Endothelial cell of umbilical vein (primary cell): ENCODE measurements around the gene TIMM17B. TPM values are rescaled to one million over a fixed set of nuclear protein-coding genes. Genes with fewer than 3 reads are reported as not detected.

ENCODE experiments used
- BruUV-seq: library from RNA; stranded (reverse); fragments of 400-500 nt; replicated peaks from 2 replicates; lab custom pipeline; 2021; lab: Mats Ljungman, UMichigan
- CTCF ChIA-PET: fragments of 300-600, 350-600 bp; sonication (Branson Sonifier 250); formaldehyde crosslinking; loops from one replicate; lab custom pipeline; 2021; ENCODE audit warnings: antibody characterized with exemption, inconsistent platforms; lab: Charles Lee
- POLR2A ChIA-PET: fragments of 300-600, 350-600 bp; sonication (Branson Sonifier 250); formaldehyde crosslinking; loops from one replicate; lab custom pipeline; 2021; ENCODE audit warnings: antibody characterized with exemption, inconsistent platforms; lab: Charles Lee
- DNase-seq: peaks from one replicate; pipeline ENCODE4 v3.0.0-alpha.2; 2011; ENCODE audit warnings: low read depth, low spot score
- FAIRE-seq: peaks from 2 replicates; lab custom pipeline; 2011; peaks lifted over from hg19 to GRCh38; lab: Jason Lieb, UNC
- H2AFZ ChIP-seq: 2 replicates; pipeline ENCODE4 v1.6.0; 2012; ENCODE audit warnings: low read depth, low read length, control low read depth, inconsistent platforms
- H3K27ac ChIP-seq: 2 replicates; pipeline ENCODE4 v1.5.1; 2011; ENCODE audit warnings: low read depth, mild to moderate bottlenecking, control low read depth, low read length, moderate library complexity; ENCODE audit not compliant: insufficient read depth
- H3K27me3 ChIP-seq, 2 experiments: 2 replicates each; pipeline versions ENCODE4 v1.6.0 to v1.6.1; 2011; ENCODE audit warnings: low read length in 2 of 2, mixed read lengths in 1 of 2; ENCODE audit not compliant: control insufficient read depth in 2 of 2, insufficient read depth in 2 of 2
- H3K36me3 ChIP-seq, 2 experiments: 2 replicates in 1 of 2; 3 replicates in 1 of 2; pipeline ENCODE4 v1.5.1; 2011; ENCODE audit warnings: low read length in 2 of 2, mild to moderate bottlenecking in 1 of 2, moderate library complexity in 1 of 2; ENCODE audit not compliant: control insufficient read depth in 2 of 2, insufficient read depth in 2 of 2; ENCODE audit errors: extremely low read depth in 1 of 2
- H3K4me1 ChIP-seq: 3 replicates; pipeline ENCODE4 v1.5.1; 2011; ENCODE audit warnings: mild to moderate bottlenecking, low read length; ENCODE audit not compliant: control insufficient read depth, insufficient read depth; ENCODE audit errors: extremely low read depth
- H3K4me2 ChIP-seq: 2 replicates; pipeline ENCODE4 v1.6.1; 2011; ENCODE audit warnings: low read length, control low read depth, mixed read lengths; ENCODE audit not compliant: insufficient read depth
- H3K4me3 ChIP-seq, 3 experiments: fragments of 200-600 bp in 1 of 3; sonication (generic), shearing (Covaris generic) in 1 of 3; replicated peaks in 1 of 3; 2 replicates each; pipeline ENCODE4 v1.5.1; 2011 to 2016; ENCODE audit warnings: control low read depth in 3 of 3, low read length in 3 of 3, mild to moderate bottlenecking in 2 of 3, inconsistent platforms in 1 of 3, low read depth in 1 of 3, moderate library complexity in 1 of 3; ENCODE audit not compliant: insufficient read depth in 1 of 3
- H3K79me2 ChIP-seq: 2 replicates; pipeline ENCODE4 v1.6.0; 2012; ENCODE audit warnings: low read length, inconsistent platforms; ENCODE audit not compliant: control insufficient read depth, insufficient read depth
- H3K9ac ChIP-seq: replicated peaks from 2 replicates; pipeline ENCODE3; 2011; ENCODE audit warnings: low read length, control low read depth; ENCODE audit not compliant: insufficient read depth; ENCODE audit errors: extremely low read depth
- H3K9me1 ChIP-seq: replicated peaks from 3 replicates; pipeline ENCODE4 v1.6.0; 2011; ENCODE audit warnings: mild to moderate bottlenecking, low read length; ENCODE audit not compliant: control insufficient read depth, insufficient read depth; ENCODE audit errors: extremely low read depth
- H3K9me3 ChIP-seq: replicated peaks from 2 replicates; pipeline ENCODE4 v1.5.1; 2012; ENCODE audit warnings: low read length, inconsistent platforms; ENCODE audit not compliant: control insufficient read depth, insufficient read depth
- H4K20me1 ChIP-seq: replicated peaks from 2 replicates; pipeline ENCODE3; 2011; ENCODE audit warnings: mild to moderate bottlenecking, low read length; ENCODE audit not compliant: control insufficient read depth, insufficient read depth; ENCODE audit errors: extremely low read depth
- CTCF ChIP-seq, 2 donors: IDR thresholded peaks; 1 replicate in 1 of 2; 2 replicates in 1 of 2; pipeline ENCODE4 v1.5.1; 2011; ENCODE audit warnings: low read length in 2 of 2, mild to moderate bottlenecking in 2 of 2, moderate library complexity in 2 of 2, control low read depth in 1 of 2, inconsistent platforms in 1 of 2, low read depth in 1 of 2; ENCODE audit not compliant: insufficient read depth in 1 of 2; ENCODE audit errors: extremely low read depth in 1 of 2
- GATA2 ChIP-seq: IDR thresholded peaks from 2 replicates; pipeline ENCODE4 v1.7.0; 2011; ENCODE audit warnings: low read depth, mild to moderate bottlenecking, moderate library complexity, mixed read lengths, low read length; ENCODE audit not compliant: insufficient read length, insufficient read depth
- MYC ChIP-seq: IDR thresholded peaks from one replicate; pipeline ENCODE4 v1.6.1; 2011; ENCODE audit warnings: mild to moderate bottlenecking, low read depth, low read length
- POLR2A ChIP-seq: IDR thresholded peaks from 2 replicates; pipeline ENCODE4 v1.6.1; 2012; ENCODE audit warnings: low read depth, mild to moderate bottlenecking, control low read depth, low read length
- POLR2AphosphoS5 ChIP-seq: IDR thresholded peaks from 2 replicates; pipeline ENCODE4 v1.6.1; 2012; ENCODE audit warnings: low read depth, mild to moderate bottlenecking, control low read depth, low read length, moderate library complexity; ENCODE audit not compliant: insufficient read depth
- dilution Hi-C: fragments of 300-500 bp; cut with MboI; formaldehyde crosslinking; loops from one replicate; pipeline ENCODE4 v1.15.0; 2019; ENCODE audit warnings: low sequenced_read_pairs; ENCODE audit not compliant: extremely low pct_ligation_motif_present
- intact Hi-C: fragments of 100-400 bp; cut with micrococcal nuclease; formaldehyde crosslinking; loops from one replicate; pipeline ENCODE4 v1.10.0; 2022
- polyA plus RNA-seq, 4 experiments: library from polyadenylated mRNA; depleted of rRNA in 3 of 4; stranded (reverse) in 3 of 4; unstranded in 1 of 4; fragments of >200 nt; gene quantifications; 2 replicates each; pipeline versions ENCODE4 v1.2.1 to v1.2.3, GENCODE V29; 2011 to 2012; ENCODE audit warnings: missing spikeins in 1 of 4
- total RNA-seq: library from RNA; stranded (reverse); gene quantifications from 2 replicates; pipeline ENCODE4 v1.2.3, GENCODE V29; 2021

Gene TIMM17B
- total and polyA plus RNA-seq, 2 donors (not counting 3 experiments of a cell fraction or from before 2014, with no cell fraction given) = 36.0 to 73.1 TPM

DNA sequence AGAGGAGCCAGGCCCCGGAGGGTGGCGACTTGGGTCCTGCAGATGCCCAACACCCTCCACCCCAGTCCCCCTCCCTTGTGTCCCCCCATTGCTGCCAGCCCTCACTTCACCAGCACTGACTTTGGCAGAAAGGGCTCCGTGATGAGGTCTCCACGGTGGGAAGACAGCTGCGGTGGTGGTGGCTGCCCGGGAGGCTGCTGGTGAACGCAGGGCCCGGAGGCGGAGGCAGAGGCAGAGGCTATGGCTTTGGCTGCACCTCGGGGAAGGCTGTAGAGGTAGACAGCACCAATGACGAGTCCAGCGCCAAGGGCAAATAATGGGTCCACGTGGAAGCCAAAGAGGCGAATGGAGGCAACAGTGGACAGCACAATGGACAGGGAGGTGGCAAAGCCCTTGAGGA, 7.1 kb upstream of the TIMM17B start:
- Histone ChIP-seq H3K4me3 (no peak overlapping the region), H4K20me1 (no peaks in the 10 kb centered on the region), H3K9me3 (no peaks in the 10 kb centered on the region), H2AFZ (no peak overlapping the region), H3K27me3 (no peaks in the 10 kb centered on the region), H3K4me1 (no peaks in the 10 kb centered on the region), H3K9ac (no peak overlapping the region), H3K27ac (no peak overlapping the region), H3K79me2 (peaks cover 5% of the 10 kb centered on the region), H3K9me1 (no peaks in the 10 kb centered on the region), H3K36me3 (peaks cover 0 to 10% of the 10 kb centered on the region in 2 experiments), H3K4me2 (no peak overlapping the region)
- POLR2A ChIA-PET = no interaction called here
- TF ChIP-seq CTCF (IDR thresholded peaks at IDR 0.05; ENCODE audit: extremely low read depth in 1 of 2, insufficient read depth in 1 of 2, low read depth in 1 of 2, low read length in 2 of 2) (no peak), MYC (no peak)
- no peak for DNase-seq
- FAIRE-seq = no peak
- dilution Hi-C loops (no loop called here), intact Hi-C loops (no loop called here)
- CTCF ChIA-PET = no interaction called here
- no TSS peak for BruUV-seq

DNA sequence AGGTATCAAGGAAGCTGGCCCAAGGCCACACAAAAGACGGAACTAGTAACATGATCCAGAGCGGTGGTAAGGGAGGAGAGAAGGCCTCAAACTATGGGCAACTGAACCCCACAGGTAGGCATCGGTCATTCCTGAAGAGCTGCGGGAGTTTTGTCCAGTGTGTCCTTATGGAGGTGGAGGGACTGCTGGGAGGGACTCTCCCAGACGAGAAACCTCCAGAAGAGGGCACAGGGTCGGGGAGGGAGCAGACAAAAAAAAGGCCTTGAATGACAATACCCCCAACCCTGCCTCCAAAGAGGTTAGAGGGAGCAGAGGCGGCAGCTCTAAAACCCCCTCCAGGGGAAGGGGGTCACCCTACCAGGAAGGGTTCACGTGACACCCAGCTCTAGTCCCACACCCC, 6.6 kb upstream of the TIMM17B start:
- ChIA-PET POLR2A (no interaction called here), CTCF (no interaction called here)
- Histone ChIP-seq H3K4me1 (no peaks in the 10 kb centered on the region), H3K79me2 (peaks cover 6% of the 10 kb centered on the region), H3K27ac (no peak overlapping the region), H3K9ac (no peak overlapping the region), H3K9me1 (no peaks in the 10 kb centered on the region), H3K4me2 (no peak overlapping the region), H3K4me3 (no peak overlapping the region), H3K36me3 (peaks cover 0 to 10% of the 10 kb centered on the region in 2 experiments), H2AFZ (no peak overlapping the region), H4K20me1 (no peaks in the 10 kb centered on the region), H3K9me3 (no peaks in the 10 kb centered on the region), H3K27me3 (no peaks in the 10 kb centered on the region)
- no TSS peak for BruUV-seq
- FAIRE-seq (peak; percentile 28), DNase-seq (no peak)
- TF ChIP-seq POLR2A (no peak), GATA2 (no peak), POLR2AphosphoS5 (no peak)
- dilution Hi-C loops = no loop called here
- intact Hi-C loops = no loop called here
